T-helper 9 cell (primary cell): Measurements from ENCODE around the gene ADAT3.
"Not testable (repeated sequence)": the region's sequence is repeated elsewhere in the genome, so short reads cannot be mapped to it uniquely, and the experiment has no call there.

Source experiments
- DNase-seq: peaks from one replicate; pipeline ENCODE4 v3.0.0-alpha.2; 2020

The ADAT3 gene

DNA sequence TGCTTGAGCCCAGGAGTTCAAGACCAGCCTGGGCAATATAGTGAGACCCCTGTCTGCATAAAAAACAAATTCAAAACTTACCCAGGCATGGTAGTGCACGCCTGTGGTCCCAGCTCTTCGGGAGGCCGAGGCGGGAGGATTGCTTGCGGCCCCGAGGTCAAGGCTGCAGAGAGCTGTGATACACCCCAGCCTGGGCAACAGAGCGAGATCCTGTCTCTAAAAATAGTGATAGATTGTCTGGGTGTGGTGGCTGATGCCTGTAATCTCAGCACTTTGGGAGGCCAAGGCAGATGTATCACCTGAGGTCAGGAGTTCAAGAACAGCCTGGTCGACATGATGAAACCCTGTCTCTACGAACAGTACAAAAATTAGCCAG is 37.9 kb upstream of the ADAT3 start:
- no peak for DNase-seq

DNA sequence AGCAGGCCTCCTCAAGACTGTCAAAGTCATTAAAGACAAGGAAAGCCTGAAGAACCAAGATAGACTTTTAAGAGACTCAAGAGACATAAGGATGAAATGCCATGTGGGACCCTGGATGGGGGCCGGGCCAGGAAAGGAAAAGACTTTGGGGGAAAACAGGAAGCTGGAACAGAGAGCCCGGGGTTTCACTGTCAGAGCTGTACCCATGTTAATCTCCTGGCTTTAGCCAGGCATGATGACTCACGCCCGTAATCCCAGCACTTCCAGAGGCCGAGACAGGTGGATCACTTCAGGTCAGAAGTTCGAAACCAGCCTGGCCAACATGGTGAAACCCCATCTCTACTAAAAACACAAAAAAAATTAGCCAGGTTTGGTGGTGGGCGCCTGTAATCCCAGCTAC is 36.2 kb upstream of the ADAT3 start:
- DNase-seq, result no peak

DNA sequence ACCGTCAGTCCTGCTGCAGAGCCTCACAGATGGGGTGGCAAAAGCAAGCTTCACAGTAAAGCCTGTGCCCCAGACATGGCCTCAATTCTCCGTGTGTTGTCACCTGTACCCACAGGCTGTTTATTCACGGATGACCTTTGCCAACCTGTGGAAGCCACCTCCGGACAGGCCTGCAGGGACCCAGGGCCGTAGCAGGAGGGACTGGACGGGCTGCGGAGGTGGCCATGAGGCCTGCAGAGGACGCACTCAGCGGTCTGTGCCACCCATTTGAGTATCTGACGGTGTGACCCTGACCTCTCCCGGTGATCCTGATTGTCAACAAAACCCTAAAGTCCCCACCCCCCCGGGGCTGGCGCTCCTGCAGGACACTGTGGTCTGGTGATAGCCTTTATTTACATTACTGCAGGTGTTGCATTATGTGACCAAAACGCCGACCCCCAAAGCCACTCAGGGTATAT is 34.0 kb upstream of the ADAT3 start:
- no peak for DNase-seq

DNA sequence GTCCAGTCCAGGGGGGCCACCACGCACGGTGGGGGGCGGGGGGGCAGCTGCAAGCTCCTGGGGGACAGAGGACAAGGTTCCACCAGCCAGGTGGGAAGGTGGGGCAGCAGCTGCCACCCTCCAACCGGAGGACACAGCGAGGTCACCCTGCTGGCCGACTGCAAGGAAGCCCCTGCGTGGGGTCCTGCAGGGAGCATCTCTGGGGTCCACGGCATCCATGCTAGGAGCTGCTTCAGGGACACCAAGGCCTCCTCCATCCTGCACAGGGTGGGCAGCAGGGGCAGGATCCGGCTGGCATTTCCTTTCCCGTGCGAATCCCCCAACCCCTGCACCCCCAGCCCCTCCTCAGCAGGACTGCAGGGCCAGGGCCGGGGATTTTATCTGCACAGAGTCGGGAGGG is 33.6 kb upstream of the ADAT3 start:
- DNase-seq, result no peak

DNA sequence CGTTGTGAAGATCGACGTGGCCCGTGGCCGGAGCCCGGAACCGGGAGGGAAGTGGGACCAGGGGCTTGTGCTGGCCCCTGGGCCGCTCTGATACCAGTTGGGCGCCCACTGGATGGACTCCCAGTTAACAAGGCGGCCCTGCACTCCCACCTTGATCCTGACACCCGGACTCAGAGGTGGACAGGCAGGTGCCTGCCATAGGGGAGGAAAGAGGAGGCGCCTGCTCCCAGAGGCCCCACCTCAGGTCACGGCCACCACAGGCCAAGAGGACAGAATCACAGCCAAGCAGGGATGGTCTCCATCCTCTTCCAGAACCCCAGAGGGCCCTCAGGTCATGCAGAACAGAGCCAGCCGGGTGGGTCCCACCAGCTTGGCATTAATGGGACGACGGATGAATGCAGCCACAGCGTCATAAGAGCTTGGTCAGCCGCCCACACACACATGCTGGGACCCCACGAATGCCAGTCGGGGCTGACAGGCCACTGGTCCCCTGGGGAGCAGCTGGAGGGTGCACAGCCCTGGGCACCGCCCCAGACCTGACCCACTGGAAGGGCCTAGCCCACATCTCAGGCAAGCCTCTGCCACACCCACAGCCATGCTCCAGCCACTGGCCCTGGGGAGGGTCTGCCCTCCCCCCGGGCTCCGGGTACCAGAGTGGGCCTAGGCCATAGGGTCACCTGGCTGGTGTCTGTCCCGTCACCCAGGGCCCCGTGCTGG is 32.2 kb upstream of the ADAT3 start:
- no peak for DNase-seq

DNA sequence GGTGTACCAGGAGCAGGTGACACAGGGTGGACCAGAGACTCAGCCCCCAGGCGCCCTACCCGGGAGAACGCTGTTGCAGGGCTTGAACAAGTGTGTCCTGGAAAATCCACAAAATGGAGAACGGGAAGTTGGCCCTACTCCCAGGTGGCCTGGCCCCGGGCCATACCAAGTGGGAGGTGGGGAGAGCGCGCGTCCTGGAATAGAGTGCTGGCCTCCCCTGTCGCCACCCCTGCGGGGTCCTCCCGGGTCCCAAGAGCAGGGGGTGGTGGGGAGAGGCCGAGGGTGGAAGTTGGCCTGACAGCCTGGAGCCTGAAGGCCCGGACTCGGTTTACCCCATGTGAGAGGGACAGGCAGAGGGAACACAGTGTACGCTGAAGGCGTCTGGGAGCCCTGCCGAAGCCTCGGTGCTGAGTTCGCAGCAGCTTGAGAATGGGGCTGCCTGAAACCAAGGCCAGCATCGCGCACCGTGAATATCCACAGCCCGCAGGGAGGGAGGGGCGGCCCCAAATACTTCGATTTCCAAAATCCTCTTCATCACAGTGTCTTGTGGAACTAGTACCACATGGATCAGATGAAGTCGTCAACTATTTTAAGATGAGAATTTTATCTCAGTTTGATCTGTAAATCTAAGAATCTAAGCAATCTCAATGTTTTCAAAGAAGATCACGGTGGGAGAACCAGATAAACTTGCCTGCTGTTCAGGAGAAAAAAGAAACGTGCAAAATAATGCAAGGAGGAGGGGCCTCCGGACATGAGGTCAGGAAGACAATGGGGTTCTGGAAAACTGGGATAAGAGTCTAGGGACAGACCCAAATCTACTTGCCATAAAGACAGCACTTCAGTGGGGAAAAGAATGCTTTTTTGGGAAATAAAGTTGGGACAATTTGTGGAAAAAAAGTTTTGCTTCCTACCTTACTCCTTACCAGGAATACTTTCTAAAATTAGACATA is 31.4 kb upstream of the ADAT3 start:
- DNase-seq, result no peak

DNA sequence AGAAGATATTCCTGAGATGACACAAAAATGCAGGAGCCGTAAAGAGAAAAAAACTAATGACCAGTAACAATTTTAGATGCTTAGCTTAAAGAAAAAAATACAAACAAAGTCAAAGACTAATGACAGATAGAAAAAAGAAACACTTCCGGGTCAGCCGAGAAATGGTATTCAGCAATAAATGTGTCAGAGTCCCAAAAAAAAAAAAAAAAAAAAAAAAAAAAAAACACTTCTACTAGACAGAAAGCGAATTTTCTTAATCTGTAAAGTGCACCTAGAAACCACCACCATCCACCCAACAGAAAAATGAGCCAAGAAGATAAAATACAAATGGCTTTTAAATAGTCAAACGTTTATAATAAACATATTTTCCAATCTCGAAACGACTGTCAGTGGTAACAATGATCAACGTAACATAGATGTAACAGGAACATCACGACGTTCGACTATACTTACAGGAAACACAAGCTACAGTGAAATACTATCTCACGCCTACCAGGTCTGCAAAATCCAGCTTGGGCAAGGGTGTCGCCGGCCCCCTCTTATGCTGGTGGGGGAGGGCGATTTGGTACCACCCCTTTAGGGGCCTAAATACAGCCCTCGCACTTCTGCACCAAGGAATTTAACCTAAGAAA is 30.5 kb upstream of the ADAT3 start:
- no peak for DNase-seq

DNA sequence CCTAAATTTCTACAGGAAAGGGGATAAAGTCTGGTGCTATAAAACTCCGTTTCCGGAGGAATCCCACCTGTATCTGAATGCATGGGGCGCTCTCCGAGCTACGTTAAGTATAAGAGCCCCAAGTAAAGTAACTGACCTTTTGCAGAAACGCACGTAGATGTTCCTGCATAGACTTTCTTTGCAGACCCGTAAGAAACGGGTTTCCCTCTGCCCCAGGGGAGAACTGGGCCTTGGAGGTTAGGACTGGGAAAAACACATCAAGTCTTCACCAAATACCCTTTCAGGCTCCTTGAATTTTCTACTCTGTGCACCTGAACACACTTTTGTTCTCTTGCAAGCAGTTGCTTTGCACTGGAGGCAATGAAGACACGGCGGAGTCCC is 29.9 kb upstream of the ADAT3 start:
- not testable (repeated sequence) for DNase-seq

DNA sequence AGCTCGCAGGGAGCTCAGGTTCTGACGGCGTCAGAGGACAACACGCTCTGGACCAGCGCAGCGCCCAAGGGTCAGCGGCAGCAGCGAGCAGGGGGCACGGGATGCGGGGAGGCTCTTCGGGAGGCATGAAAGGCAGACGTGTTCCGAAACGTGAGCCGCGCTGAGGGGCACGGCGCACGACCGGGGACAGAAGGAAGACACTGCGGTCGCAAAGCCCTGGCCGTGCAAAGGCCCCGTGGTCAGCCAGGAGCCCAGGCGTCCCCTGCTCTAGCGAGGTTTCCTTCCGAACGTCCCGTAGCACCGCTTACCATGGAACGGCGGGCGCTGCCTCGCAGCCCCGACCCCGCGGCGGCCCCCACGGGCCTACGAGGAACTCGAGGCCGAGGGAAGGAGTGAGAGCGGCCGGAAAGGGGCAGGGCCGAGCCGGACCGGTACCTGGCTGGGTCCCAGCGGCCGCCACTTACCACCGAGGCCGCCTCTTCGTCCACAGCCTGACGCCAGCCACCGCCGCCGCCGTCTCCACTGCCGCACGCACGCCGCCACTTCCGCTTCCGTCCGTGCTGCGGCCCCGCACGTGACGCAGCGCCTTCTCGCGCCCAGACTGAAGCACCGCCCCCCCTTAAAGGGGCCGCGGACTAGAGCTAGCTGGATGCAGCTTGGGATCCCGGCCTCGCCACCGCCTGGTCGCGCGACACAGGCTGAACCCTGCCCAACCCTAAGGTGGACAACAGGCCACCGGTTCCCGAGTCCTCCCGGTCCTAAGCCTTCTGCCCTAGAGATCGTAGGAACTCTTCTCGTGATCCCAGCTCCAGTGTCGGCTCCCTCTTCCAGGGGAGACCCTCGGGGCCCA is 29.3 kb upstream of the ADAT3 start:
- DNase-seq, result peak; percentile 82

DNA sequence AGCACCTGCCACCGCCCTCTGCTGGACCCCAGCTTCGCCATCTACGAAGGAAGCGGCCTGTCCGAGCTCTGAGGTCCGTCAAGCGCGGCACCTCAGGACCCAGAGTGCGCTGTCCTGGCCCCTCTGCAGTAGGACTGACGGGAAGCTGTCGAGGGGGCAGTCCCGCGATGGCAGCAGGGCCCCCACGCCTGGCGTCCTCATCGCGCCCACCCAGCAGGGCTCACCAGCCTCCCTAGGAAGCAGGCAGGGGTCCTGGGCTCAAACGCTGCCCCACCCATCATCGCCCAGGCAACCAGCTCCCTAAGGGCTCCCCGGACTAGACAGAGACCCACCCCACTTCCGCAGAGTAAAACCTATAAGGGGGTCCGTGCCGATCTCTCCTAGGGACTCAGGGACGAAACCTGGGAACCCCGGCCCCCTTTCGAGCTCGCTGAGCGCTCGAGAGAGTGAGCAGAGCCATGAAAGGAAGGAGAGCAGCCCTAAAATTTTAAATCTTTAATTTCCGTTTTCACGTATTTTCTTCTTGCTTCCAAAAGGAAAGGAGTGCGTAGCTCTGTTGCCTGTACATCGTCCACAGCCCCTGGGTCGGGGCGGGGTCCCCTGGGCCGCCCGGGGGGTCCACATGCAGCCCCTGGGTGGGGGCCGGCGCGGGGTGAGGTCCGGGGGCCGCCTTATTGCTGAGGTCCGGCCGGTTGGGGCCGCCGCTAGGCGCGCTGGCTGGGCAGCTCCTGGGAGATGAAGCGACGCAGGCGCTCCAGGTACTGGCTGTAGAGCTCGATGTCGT is 28.5 kb upstream of the ADAT3 start:
- not testable (repeated sequence) for DNase-seq

DNA sequence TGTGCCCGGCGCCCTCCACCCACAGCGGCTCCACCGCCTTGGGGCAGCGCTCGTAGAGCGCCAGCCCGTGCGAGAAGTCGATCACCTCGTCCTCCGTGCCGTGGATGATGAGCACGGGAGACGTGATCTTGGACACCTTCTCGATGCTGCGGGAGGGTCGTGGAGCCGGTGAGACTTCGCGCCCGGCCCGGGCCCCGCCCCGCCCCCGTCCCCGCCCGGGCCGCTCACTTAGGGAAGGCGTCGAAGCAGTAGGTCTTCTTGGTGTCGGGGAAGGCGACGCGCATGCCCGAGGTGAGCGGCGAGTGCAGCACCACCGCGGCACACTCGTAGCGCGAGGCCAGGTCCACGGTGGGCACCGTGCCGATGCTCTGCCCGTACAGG is 27.9 kb upstream of the ADAT3 start:
- not testable (repeated sequence) for DNase-seq

DNA sequence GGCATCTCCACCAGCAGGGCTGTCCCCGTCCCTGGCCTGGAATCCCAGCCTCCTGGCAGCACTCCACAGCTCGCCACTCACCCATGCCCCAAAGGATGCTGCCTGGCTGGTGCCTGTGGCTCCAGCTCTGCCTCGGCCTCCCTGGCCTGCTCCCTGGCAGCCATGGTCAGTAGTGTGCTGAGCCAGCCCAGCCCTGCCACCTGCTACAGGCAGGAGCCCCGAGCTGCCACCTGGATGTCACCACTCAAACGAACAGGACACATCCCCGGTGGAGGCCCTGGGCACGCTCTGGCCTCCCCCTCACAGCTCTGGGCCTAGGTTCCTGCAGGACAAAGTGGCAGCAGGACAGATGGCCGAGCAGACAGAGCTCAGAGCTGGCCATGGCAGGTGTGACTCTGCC is 26.6 kb upstream of the ADAT3 start:
- DNase-seq, result not testable (repeated sequence)

DNA sequence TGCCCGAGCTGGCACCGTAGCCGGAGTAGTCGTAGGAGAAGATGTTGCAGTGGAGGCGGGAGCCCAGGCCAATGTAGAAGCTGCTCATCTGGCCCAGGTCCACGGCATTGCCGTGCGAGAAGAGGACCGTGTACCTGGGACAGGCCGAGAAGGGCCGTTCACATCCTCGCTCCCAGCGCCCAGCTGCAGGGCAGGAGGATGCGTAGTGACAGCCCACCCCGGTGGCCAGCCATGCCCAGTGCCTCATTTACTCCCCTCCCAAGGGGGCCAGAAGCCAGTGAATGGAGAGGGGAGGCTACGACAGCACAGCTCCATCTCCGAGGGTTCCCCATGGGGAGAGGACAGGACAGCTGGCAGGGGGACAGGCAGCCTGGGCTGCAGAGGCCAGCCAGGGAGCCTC is 25.2 kb upstream of the ADAT3 start:
- DNase-seq, result not testable (repeated sequence)

DNA sequence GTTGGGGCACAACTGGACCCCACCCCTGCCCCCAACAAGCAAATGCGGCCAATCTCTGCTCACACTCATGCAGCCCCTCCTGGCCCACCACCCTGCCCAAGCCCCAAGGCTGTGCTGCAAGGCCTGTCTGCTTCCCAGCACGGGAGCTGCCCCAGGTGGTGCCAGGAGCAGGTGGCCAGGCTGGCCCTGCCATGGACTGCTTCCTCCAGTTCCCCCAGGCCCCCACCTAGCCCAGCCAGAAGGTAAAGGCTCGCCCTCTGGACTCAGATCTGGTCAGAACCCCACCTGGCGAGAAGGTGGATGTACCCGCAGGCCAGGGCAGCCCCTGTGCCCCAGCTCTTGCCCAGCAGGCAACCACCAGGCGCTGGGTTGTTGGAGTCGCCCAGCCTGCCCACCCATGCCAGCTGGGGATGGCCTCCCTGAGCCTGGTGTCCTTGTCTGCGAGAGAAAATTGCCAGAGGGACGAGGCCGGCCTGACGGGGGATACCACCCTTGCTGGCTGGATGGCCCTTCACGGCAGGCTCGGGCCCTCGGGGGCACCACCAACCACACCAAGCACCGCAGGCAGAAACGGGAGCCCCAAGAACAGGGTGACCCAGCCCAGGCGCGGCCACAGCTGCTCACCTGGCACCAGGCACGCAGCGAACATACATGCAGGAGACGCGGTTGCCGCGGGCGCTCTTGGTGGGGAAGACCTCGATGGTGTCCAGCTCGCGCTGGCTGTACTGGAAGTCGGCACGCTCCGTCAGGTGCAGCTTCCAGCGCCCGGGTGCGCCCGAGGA is 24.4 kb upstream of the ADAT3 start:
- no peak for DNase-seq

DNA sequence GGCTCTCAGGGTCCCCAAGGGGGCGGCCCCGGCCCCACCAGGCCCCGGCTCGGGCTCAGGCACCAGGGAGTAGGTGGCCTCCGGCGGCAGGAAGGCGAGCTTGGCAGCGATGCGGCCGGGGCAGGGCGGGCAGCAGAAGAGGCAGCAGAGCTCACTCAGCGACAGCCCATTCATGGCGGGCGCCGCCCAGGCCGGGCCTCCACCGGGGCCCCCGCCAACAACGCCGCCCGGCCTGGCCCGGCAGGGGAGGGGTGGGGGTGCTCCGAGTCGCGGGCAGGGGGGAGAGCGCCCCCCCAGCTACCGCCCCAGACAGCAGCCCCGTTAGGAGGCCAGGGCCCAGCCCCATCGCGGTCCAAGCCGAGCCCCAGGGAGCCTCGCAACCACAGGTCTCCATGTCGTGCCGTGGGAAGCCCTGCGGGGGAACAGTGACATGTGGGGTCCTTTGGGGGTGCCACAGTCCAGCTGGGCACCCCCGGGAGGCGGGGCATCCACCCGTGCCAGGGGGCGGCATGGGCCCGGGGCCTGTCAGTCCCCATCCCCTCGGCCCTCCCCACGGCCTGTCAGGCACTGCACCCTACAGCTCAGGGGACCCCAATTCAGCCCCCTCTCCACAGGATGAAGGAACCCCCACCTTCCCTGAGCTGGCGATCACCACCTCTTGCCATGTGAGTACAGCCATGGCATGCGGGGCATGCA is 23.7 kb upstream of the ADAT3 start:
- not testable (repeated sequence) for DNase-seq

DNA sequence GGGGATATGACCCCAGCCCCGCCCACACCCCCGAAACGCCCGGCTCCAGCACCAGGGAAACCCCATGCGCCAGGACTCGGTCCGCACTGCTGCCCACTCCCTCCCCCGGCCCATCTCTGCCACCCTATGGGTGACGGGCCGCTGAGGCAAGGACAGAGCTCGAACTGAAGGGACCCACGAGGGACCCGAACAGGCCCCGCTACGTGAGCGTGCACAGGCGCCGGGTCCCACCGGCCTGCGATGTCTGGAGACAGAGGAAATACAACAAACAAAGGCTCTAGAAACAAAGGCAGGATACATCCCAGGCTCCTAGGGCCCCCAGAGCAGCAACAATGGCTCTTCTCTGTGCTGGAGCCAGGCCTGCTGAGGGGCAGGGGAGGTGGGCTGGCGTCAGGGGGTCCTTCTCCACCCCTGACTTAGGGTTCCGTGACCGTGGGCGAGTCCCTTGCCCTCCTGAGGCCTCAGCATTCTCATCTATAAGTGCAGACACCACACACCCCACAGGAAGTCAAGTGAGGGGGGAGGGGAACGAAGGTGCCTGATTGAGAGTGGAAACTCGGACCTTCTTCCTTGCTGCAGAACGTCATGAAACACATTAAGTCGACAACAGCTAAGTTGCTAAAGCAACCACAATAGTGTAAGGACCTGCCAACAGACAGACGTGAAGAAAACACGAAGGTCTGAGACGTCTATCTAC is 23.0 kb upstream of the ADAT3 start:
- DNase-seq, result peak; percentile 62

DNA sequence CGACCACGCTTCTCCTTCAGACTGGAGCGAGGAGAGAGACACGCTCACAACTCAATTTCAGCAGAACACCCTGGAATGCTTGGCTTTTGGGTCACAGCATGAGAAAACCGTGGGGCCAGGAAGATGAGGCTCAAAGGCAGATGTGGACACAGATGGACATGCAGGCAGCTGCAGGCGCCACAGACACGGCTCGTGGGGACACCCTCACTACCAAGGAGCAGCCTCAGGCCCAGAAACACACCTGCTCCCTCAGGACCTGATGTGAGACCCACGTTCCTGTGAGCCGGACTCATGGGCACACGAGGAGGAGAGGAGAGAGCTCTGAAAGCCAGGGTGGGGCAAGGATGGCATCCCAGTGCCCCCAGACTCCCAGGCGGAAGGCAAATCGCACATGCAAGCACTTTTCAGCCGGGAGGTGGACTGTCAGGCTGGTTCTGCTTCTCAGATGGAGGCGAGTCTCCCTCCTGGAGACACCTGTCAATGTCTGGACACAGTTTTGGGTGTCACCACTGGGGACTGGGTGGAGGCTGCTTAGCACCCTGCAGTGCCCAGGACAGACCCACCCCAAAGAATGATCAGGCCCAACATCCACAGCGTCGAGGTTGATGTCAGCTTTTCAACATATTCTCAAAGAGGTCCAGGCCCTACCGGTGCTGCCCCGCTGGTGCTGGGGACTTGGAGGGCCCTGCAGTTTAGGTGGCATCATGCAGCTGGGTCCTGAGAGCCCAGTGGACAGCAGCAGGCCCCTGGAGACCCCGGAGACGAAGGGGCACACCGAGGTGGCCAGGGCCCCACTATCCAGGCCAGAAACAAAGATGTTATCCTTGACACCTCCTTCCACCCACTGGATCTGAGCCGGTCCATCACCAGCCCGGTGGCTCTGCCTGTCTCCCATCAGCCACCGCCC is 22.2 kb upstream of the ADAT3 start:
- DNase-seq, result no peak

DNA sequence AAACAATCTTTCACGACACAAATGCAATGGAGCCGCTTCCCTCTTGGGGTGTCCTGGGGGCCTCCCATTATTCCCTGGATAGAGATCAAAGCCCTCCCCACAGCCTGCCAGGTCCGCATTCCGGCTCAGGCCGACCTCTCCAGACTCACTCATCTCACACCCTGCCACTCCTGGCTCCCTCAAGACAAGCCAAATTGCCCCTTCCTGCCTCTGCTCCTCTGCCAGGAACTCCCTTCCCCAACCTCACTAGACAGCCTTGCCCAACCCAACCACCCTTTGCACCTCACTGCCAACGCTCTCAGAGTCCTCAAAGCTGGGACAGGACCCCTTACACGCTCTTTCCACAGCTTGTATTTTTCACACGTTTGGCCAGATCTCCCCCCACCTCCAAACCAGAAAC is 21.4 kb upstream of the ADAT3 start:
- no peak for DNase-seq

DNA sequence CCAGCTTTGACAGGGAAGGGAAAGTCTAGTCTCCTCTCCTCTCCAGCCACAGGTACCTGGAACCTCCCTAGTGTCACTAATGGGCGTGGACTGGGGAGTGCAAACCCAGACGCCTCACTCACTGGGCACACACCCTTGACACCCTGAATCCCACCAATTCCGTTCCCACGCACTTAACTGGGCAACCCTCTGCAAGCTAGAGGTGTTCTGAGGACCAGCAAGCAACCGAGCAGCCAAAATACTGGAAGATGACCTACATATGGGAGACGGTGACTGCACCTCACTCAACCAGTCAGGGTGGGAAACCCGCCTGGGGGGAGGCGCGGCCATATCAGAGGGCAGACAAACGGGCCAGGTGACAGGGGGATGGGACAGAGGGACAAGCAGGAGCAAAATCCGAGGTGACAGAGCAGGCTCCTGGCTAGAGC is 20.9 kb upstream of the ADAT3 start:
- DNase-seq, result no peak
